Stimulated activated CD8-positive, alpha-beta memory T cell treated with anti-CD3 and anti-CD28 coated beads, Interleukin-15, amount 100 ng/mL, for 4 hours (primary cell): Measurements from ENCODE around the gene ALG3.

Experiments used
- DNase-seq, 2 donors: peaks; one replicate each; pipeline ENCODE4 v3.0.0-alpha.2; 2020; ENCODE audit warnings: low read depth in 2 of 2

Gene ALG3

DNA sequence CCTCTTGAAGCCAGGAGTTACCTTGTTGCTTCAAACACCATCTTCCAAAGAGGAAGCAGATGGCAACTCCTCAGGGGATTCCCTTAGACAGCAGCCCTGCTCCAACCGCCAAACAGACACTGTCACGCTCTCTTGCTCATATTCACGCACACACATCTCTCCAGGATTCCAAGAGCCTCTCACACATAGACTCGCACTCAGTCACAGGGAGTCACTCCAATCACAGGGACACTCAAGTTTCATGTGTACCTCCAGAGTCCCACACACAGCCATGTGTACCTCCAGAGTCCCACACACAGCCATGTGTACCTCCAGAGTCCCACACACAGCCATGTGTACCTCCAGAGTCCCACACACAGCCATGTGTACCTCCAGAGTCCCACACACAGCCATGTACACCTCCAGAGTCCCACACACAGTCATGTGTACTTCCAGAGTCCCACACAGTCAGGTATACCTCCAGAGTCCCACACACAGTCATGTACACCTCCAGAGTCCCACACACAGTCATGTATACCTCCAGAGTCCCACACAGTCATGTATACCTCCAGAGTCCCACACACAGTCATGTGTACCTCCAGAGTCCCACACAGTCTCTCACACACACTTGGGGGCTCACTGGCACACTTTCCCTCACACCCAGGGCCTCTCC, 13.3 kb downstream of the ALG3 start:
- DNase-seq, result no peak

DNA sequence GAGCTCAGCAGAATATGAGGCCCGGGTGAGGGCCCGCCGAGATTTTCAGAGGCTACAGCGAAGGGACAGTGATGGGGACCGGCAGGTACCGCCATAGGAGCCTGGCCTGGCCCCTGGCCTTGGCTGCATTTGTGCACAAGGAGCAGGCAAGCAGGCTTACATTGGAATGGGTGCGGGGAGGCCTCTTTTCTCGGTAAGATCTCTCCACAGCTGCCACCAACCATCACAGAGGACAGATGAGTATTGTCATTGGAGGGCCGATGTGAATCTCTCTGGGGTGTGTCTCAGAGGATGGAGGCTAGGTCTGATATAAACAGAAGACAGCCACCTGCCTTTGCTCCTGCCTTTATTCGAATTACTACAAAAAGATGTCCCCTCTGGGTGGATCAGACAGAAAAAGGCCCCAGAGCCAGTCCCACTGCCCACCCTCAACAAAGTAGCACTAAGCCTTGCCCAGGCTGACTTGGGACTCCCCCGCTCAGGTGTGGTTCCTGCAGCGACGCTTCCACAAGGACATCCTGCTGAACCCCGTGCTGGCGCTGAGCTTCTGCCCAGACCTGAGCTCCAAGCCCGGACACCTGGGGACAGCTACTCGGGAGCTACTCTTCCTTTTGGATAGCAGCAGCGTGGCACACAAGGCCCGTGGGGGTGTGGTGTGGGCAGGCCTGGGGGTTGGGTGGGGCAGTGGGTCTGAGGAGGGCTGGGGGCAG, 13.9 kb downstream of the ALG3 start:
- no peak for DNase-seq

DNA sequence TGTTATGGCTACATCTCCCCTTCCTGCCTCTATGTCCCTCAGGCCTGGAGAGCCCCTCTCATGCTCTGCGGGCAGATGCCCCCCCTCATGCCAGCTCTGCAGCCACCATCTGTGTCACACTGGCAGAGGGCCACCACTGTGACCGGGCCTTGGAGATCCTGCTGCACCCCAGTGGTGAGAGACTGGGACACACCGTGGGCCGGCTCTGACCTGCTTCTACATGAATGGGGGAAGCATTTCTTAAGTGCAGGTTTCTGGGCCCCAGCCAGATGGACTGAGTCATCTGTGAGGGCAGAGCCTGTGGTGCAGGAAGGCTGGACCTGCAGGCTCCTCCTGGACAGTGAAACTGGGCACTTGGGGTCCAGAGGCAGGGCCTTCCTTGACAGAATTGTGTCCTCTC, 14.5 kb downstream of the ALG3 start:
- no peak for DNase-seq

DNA sequence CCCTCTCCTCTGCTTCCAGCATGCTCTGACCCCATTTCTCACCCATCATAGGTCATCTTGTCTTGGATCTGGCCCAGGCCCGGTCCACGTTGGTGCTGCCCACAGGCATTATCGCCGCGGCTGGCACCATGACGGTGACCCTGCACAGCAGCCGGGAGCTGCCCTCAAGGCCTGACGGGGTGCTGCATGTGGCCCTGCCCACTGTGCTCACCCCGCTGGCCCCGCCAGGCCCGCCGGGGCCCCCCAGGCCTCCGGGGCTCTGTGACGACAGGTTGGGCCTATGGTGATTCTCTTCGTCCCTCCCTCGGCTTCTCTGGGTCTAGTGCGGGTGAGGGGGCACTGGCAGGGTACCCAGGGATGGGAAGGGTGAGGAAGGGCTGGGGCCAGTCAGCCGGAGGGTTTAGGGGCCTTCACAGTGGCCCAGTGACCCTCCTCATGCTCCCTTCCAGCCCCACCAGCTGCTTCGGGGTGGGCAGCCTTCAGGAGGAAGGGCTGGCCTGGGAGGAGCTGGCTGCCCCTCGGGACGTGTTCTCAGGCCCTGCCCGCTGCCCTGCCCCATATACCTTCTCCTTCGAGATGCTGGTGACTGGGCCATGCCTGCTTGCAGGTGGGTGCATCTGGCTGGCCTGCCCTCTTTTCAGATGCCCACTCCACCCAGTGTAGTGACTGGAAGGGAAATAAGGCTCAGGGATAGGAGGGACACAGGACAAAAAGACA, 15.5 kb downstream of the ALG3 start:
- no peak for DNase-seq

DNA sequence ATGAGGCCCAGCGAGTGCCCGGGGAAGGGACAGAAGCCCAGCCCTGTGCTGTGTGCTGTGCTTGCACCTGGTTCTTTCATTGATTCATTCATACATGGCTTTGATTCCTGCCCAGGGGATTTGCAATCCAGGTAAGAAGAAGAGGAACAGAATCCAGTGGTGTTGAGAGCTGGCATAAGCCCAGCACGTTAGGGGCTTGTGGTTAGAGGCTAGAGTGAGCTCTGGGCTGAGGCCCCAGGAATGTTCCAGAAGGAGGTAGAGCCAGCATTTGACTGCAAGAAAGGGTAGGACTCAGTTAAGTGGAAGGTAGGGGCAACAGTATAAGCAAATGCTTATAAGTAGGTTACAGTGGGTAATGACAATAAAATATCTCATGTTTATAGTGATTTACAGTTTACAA, 17.1 kb downstream of the ALG3 start:
- DNase-seq, result no peak

DNA sequence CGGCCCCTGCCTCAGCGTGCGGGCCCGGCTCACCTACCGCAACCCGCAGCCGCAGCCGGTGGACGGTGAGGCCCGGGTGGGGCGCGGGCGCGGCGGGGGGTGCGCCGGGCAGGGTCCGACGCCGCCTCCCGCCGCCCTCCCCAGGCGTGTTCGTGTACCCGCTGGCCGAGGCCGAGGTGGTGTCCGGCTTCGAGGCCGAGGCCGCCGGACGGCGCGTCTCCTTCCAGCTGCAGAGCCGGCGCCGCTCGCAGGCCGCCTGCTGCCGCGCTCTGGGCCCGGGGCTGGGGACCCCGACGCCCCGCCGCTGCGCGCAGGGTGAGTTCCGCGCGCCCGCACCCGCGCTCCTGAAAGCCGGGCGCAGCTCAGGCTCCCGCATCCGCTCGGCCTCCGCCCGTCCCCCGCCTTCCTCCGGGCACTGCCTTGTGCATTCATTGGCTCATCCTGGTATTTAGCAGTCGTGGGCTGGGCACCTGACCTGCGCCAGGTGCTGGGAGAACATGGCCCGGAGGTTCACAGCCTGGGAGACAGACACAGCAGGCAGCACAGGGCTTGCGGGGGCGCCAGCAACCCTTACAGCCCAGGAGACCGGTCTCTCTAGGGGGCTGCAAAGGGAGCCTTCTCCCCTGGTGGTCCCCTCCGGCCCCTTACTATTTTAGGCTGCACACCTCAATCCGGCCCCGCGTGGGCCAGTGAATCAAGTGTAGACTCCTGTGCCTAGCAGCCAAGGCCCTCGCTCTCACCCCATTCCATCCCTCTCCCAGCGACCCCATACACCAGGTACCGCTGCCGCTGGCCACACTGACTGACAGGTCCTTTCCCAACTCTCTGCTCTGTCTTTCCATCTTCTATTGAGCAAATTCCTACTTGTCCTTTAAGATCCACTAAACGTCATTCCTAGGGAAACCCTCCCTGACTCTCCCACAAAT, 17.9 kb downstream of the ALG3 start:
- DNase-seq, result no peak

DNA sequence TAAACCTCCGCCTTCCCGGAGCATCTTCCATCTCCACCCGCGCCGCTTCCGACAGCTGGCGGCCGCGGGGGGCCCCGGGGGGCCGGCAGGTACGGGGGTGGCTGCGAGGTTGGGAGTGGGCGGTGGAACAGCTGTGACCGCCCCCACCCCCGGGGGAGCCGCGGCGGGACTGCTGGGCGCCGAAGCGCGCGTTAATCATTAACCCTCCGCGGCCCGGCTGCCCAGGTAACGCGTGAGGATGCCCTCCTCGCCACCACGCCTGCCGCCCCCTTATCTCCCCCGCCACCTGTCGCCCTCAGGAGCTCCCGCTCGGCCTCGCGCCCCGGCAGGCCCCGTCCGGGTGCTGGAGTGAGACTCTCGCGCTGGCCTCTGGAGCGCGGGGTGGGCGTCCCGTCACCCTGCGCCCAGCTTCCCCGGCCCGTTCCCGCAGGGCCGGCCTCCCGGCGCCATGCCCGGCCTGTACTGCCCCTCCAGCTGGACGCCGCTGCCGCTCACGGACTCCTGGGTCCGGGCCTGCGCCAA, 18.6 kb downstream of the ALG3 start:
- DNase-seq, result no peak

DNA sequence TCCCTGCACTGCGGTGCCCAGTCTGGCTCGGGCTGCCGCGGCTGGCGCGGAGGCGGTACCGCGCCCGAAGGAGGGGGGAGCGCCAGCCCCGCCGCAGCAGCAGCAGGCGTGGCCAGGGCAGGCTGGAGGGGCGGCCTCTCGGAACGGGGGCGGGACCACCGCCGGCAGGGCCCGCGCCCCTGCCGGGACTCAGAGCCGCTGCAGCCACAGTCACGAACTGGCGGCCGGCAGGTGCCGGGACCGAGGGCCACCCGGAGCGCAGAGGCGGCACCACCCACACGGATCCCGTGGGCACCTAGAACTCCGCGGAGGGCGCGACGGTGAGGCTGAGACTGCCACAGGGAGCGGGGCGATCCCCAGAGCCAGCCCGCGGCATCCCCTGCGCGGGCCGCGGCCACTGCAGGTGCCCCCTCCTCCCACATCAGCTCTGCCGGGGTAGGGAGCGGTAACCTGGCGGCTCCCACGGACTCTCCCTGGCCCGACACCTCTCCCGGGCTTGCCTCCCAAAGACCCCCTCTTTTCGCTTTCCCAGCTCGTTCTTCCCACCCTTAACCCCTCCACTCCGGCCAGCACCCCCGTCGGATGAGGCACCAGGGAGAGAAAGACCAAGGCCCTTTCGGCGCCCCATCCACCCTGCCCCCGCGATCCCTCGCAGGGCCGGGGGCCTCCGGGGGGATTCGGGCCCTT, 19.2 kb downstream of the ALG3 start, which contains the start of gene VWA5B2:
Gene VWA5B2 (plus strand): TSS at position 192 of the 687 bp plus-strand sequence. CDS start 944 bp downstream, outside the sequence.
- DNase-seq, result peak; percentile 30 to 57

DNA sequence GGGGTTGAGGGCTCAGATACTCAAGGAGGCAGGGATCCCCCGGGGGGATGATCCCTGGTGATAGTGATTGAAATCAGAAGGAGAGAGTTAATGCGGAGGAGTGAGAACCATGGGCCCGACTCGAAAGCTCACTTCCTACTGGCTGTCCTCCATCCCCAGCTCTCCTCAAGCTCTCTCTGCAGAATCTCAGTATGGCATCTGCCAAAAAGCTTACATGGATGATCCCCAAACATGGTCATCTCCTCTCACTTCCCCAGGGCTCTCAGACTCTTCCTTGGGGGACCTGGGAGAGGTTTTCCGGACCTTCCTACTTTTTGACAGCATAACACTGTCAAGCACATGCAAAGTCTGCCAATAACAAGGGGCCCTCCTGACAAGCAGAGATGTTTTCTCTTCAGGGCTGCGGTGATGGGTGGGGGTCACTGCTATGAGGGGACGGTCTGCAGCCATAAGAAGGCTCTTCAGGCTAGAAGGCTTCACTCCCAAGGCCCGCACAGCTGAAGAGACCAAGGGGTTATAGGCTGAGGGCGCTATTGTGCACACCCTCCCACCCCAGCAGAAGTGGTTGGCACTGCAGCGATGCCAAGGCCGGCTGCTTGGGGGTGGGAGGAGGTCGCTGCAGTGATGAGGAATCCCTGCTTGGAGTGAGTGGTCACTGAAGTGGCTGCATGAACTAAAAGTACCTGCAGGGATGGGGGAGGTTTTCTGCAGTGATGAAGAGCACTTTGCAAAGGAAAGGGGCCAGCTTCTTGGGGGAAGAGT, 20.2 kb downstream of the ALG3 start:
- DNase-seq, result no peak

DNA sequence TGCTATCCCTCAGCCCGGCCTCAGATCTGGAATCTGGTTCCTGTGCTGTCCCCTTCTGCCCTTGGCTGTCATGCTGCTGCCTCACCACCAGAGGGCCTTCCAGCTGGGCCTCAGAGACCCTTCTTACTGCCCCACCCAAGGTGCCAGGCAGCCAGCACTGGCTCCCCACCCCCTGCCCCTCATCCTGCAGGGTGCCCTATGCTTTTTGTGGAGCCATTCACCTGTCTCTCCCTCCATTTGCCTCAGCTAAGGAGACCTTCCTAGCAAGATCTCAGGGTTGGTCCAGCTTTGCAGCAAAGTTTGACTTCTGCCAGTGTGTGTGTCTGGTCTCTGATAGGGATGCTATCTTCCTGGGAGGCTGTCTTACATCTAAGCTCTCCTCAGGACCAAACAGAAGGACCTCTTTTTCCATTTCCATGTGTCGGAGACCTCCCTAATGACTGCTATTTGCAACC, 21.3 kb downstream of the ALG3 start:
- DNase-seq, result no peak

DNA sequence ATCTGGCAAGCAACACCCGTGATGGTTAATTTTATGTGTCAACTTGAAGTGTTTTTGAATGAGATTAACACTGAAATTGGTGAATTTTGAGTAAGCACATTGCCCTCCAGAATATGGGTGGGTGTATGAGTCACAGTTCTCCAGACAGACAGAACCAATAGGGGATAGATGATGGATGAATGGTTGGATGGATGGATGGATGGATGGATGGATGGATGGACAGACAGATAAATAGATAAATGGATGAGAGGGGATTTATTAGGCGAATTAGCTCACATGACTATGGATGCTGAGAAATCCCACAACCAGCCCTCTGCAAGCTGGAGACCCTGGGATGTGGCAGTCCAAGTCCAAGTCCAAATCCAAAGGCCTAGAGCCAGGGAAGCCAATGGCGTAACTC, 24.8 kb downstream of the ALG3 start:
- DNase-seq, result no peak

DNA sequence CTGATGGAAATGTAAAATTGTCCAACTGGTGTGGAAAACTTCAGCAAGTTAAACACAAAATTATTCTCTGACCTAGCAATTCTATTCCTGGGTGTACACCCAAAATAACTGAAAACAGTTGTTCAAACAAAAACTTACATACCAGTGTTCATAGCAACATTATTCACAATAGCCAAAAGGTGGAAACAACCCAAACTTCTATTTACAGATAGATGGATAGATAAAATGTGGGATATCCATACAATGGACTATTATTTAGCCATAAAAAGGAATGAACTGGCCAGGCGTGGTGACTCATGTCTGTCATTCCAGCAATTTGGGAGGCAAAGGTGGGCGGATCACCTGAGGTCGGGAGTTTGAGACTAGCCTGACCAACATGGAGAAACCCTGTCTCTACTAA, 26.2 kb downstream of the ALG3 start:
- DNase-seq, result no peak

DNA sequence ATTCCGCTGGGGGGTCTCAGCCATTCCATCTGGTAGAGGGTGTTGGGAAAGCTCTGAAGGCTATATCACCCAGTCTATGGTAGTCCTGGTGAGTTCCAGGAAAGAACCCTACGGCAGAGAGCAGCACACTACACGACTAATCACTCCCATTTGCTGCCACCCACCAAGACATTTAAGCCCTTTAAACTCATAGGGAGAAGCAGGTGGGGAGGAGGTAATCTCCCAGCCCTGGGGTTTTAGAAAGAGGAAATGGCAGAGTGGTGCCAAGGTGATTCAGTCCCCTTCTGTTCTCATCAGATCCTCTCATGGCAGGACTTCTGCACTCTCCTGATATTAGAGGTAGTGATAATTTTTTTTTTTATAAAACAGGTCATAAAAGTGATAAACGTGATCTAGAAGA, 29.9 kb downstream of the ALG3 start:
- no peak for DNase-seq

DNA sequence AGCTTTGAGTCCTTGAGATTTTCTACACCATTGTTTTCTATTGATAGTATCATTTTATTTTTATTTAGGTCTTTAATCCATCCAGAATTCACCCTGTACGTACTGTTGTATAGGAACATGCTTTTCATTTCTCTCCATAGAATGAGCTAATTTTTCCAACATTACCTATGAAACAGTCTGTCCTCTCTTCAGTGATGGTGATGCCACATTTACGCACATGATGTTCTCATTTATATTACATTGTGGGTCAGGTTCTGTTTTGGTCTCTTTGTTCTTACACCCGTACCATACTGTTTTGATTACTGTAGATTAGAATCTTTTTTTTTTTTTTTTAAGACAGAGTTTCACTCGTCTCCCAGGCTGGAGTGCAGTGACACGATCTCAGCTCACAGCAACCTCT, 37.0 kb downstream of the ALG3 start:
- DNase-seq, result no peak

DNA sequence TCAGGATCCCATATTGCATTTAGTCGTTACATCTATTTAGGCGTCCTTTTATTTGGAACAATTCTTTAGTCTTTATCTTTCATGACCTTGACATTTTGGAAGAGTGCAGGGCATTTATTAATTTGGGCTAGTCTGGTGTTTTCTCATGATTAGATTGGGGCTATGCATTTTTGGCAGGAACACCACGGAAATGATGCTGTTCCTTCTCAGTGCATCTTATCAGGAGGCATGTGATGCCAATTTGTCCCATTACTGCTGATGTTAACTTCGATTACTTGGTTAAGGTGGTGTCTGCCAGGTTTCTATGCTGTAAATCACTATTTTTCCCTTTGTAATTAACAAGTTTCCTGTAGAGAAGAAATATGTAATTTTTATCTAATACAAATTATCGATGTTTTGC, 37.5 kb downstream of the ALG3 start:
- no peak for DNase-seq

DNA sequence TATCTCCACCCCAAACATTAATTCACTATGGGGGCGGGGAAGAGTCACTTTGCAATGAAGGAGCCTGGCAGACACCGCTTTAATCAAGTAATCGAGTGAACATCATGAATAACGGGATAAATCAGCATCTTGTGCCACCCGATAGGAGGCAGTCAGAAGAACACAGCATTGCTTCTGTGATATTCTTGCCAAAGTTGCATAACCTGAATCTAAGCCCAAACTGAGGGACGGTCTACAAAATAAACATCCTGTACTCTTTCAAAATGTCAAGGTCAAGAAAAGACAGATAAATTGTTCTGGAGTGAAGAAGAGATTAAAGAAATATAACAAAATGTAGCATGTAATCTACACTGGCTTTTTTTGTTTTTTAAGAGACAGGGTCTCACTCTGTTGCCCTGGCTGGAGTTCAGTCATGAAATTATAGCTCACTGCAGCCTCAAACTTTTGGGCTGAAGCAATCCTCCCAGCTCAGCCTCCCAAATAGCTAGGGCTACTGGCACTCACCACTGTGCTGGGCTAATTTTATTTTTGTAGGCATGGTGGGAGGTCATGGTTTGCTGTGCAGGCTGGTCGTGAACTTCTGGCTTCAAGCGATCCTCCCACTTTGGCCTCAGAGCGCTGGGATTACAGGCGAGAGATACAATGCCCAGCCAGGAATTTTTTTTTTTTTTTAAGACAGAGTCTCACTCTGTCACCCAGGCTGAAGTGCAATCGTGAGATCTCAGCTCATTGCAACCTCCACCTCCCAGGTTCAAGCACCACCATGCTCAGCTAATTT, 39.4 kb downstream of the ALG3 start:
- no peak for DNase-seq

DNA sequence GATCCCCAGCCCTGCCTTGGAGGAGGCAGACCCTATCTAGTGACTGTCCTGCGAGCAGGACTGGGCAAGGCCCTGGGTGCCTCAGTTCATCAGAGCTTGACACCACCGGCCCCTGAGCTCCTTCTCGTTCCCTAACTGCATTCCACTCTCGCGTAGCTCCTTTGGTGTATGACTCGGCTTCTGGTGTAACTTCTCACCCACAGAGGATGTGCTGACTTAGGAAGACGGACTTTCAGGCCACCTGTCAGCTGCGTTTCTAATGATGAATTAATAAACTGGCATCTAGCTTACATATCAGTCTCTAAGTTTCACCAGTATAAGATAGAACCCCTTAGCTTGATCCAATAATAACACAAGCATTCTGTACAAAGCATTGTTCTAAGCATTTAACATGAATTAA, 45.2 kb downstream of the ALG3 start:
- DNase-seq, result no peak

DNA sequence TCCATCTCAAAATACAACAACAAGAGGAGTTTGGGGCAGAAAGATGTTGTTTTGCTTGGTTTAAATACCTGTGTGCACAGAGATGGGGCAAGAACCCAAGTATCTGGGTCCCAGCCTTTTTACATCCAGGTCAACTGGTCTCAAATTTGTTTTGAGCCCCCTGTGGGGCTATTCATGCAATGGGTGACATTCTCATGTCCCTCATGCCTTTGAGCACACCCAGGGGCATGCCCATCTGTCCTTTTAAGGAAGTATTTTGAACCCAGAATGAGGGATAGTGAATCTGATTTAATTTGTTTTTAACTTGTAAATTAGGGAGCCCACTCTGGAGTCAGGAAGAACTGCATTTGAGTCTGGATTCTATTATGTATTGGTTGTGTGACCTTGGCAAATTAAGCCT, 47.9 kb downstream of the ALG3 start:
- DNase-seq, result no peak

DNA sequence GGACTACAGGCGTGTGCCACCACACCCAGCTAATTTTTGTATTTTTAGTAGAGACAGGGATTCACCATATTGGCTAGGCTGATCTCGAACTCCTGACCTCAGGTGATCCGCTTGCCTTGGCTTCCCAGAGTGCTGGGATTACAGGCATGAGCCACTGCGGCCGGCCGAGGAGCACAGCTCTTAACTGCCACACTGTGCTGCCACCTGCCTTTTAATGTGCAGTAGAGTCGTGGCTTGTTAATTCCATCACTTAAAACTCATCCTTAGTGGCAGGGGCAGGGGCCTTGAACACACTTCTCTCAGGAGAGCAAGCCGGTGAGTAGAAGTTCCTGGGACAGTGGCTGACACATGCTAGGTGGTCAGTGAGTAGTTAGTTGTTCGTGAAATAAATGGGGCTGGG, 50.3 kb downstream of the ALG3 start:
- no peak for DNase-seq
